DMS53 treated with DMSO at 0.1 percent for 48 hours (cell line): Measurements from ENCODE around the gene VTN.
A peak's percentile ranks its signal among the peaks of the same experiment; 100 is the strongest.

Source experiments
- DNase-seq: peaks from one replicate; lab custom pipeline; 2025; ENCODE audit not compliant: unreplicated experiment; lab: John Stamatoyannopoulos, UW

VTN gene

DNA sequence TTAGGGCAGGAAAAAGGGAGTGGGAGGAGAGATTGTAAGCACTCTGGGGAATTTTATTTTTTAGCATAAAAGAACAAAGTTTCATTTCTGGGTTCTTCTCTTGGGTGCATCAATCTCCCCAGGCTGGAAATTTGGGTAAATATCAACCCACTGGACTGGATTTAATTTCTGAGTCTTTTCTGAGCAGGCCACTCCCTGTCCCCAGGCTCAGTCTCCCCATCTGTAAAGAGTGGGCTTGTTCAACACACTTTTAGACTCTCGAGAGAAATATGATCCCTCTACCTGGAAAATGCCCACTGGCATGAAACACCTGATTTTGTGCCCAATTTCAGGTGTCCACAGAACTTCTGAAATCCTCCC is 617 bp upstream of the VTN start:
- DNase-seq: no peak

- DNase-seq: no peak
Observed at GRCh38 chr17:28369684-28370034, 448 bp downstream of the VTN start.

- DNase-seq: no peak
Observed at GRCh38 chr17:28368915-28369683, 1.0 kb downstream of the VTN start.

DNA sequence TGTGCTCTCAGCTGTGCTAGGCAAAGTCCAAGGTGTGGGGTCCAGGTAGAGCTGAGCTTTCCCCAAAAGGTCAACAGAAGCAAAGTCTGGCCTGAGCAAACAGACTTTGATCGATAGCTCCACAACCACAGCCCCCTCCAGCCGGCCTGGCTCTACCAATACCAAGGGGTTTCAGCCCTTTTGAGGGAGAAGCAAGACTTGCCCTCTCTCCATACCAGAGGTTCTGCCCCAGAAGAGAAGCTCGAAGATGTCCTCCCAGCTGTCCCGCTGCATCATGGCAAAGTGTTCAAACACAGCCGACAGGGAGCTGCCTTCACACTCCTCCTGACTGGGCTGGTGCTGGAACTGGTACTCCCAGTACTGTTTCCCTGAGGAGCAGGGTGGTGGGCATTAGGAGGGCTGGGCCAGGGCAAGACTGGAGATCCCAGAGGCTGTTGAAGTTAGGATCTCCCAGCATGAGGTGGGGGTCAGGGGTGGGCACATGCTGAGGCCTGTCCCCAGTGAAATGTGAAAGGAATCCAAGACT is 1.7 kb downstream of the VTN start:
- DNase-seq: no peak

DNA sequence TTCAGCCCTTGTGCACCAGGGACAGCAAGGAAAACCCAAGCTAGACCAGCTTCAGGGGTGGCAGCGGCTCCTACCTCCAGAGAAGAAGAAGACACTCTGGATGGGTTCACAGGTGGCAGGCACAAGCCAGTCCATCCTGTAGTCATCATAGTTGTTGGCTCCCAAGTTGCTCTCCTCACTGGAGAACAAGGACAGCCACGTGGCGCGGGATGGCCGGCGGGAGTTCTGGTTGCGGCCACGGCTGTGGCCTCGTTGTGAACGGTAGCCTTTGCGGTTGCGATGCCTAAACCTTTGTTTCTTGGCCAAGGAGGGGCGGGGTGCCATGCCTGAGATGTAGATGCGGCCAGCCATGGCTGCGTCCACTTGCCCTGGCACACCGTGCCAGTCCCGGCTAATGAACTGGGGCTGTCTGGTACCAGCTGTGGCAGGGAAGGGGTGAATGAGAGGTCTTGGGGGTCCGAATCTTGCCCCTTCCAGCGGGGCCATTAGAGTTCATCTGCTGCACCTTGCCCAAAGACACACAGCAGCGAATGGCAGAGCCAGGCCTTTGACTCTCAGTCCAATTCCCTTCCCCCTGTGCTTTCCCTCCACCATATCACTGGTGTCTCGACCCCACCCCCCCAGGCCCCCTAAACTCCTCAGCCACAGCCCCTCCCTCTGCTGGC is 2.3 kb downstream of the VTN start:
- DNase-seq: no peak

- no peak for DNase-seq
Observed at GRCh38 chr17:28366605-28367004, 3.5 kb downstream of the VTN start.

GRCh38 chr17:28365487-28365886 is 4.6 kb downstream of the VTN start:
- DNase-seq: no peak

DNA sequence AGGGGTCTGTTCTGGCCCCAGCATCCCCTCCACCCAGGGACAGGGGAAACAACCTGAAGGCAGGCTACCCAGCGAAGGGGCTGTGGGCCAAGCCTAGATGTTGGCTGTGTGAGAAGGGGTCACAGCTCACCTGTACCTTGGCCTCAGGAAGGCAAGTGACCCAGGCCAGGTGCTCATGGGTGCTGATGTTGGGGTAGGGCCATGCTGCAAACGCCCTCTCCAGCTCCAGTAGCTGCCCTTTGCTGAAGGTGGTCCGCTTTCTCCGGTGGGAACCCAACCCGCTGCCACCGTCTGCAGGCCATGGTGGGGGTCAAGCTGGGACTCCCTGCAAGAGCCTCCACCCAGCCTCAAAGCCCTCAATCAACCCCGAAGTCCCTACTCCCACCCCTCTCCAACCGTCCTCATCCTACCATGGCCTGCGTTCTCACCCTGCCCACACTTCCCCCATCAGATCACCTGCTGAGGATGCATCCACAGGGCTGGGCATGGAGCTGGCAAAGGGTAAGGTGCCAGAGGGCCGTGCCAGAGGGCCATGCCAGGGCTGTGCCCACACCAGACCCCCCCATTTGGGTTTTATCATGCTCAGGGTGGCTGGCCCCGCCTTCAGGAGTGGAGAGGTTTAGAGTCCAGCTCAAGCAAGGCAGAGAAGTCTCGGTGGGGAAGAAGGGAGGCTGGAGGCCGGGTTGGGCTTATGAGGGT is 5.3 kb downstream of the VTN start, which contains the start of gene SEBOX:
TSS of gene SEBOX (minus strand) at position 535 of the 699 bp plus-strand sequence. CDS start at position 487, 48 bp downstream.
- no peak for DNase-seq

GRCh38 chr17:28363776-28364650 is 6.1 kb downstream of the VTN start:
- no peak for DNase-seq

DNA sequence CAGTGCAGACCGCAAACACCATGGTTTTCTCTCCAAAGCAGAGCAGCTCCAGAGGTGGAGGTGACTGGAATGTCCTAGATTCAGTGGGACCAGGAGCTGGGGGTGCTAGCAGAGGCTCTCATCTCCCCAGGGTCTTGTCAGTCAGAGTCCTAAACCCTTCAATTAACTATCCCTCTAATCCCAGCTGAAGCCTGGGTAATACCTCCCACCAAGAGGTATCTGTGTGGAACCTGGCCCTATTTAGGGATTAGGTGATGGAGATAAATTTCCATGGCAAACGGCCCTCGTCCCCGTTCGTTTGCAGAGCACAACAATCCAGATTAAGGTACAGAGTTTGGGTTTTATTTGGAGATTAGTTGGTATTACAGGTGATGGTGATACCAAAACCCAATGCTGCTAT is 6.9 kb downstream of the VTN start:
- no peak for DNase-seq

GRCh38 chr17:28357901-28358197 is 12.3 kb downstream of the VTN start:
- DNase-seq: no peak

GRCh38 chr17:28357061-28357900 is 12.8 kb downstream of the VTN start, which contains the start of gene POLDIP2:
Gene POLDIP2 (minus strand): TSS chr17:28357527. CDS start chr17:28357448, 79 bp downstream.
- DNase-seq: peak; percentile 72

GRCh38 chr17:28350271-28350670 is 19.8 kb downstream of the VTN start:
- DNase-seq: no peak

DNA sequence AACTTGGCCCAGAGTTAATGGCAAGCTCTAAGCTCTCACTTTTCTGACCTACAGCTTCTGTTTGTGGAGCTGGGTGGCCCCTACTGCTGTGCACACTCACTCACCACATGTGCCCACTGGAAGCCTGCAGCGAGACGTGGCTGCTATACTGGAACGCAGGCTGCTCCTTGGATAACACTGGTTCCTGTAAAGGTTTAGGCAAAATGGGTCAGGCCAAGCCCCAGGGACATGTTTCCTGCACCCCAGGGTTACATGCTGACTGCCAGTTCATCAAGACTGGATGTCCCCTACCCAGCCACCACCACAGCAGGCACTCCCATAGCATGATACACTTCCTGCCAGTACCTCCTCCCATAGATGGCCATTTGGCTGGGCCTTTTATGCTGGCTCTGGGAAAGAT is 21.1 kb downstream of the VTN start:
- DNase-seq: no peak

- DNase-seq: no peak
Observed at GRCh38 chr17:28347261-28347891, 22.7 kb downstream of the VTN start.

DNA sequence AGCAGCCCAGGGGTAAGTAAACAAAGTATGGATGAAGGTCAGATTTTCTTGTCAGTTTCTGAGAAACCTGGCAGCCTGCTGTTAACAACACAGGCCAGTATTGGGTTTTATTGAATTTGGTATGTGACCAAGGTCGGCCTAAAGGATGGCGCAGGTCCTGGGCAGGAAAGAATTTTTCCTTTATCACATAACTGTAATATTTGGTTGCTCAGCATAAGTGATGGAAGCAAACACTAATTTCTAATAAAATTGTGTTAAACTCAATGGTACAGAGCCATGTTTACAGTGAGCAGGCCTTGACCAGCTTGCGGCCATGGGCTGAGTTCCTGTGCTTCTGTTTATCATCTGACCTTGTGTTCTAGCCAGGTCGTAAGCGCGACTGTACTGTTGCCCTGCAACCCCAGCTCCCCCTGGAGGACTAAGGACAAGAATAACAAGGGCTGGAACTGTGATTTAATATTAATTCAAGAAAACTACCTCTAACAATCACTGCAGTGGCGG is 23.3 kb downstream of the VTN start:
- no peak for DNase-seq

- DNase-seq: no peak
Observed at GRCh38 chr17:28346199-28346580, 23.9 kb downstream of the VTN start.

DNA sequence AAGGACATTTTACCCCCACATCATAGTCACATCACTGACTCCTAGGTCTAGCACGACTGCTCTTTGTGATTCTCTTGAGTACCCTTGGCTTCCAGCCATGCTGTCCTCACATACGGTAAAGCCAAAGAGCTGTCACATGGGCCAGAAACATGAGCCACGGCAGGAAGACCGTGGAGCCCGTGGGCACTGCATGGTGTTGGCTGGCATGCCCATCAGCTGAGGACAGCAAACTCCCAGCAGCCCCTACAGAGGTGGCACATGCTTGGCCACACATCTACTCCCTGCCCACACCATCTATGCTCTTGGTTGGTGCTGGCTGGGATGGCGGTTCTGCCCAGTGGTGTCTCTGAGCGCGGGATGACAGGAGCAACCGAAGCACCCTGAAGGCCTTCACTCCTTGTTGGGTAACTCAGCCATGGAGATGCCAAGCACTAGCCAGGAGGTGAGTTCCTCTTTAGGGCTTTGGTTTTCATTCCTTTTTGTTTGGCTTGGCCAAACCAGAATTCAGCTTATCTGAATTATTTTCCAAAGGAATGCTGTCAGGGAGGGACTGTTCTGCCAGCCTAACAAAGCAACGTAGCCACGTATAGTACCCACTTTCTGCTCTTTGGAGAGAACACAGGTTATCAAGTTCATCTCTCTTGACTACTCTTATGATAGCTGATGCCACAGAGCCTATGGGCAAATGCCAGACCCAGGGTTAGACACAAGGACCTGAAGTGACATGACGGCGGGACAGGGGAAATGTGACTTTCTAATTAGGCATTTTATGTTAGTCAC is 24.5 kb downstream of the VTN start:
- no peak for DNase-seq

DNA sequence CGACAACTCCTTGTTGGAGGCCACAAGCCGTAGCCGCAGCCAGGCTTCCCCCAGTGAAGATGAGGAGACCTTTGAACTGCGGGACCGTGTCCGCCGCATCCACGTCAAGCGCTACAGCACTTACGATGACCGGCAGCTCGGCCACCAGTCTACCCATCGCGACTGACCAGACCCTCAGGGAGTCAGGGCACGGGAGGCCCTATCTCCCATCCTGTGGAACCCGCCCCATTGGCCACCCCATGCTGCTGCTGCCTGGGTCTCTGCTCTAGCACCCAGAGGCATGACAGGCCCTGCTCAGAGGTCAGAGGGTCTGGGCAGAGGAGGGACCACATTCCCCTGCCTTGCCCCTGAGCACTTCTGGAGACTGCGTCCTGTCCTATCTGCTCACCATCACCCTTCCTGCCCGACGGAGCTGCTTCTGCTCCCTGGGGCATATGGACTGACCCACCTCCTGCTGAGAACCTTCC is 25.6 kb downstream of the VTN start:
- DNase-seq: no peak
